CD4-positive, alpha-beta T cell treated with Interleukin-6 at 100 ng/mL for 8 hours (primary cell): Measurements from ENCODE around the gene YWHAQ.

Source experiments
- DNase-seq: peaks from one replicate; pipeline ENCODE4 v3.0.0-alpha.2; 2020; ENCODE audit warnings: mixed read lengths, low spot score

YWHAQ gene

DNA sequence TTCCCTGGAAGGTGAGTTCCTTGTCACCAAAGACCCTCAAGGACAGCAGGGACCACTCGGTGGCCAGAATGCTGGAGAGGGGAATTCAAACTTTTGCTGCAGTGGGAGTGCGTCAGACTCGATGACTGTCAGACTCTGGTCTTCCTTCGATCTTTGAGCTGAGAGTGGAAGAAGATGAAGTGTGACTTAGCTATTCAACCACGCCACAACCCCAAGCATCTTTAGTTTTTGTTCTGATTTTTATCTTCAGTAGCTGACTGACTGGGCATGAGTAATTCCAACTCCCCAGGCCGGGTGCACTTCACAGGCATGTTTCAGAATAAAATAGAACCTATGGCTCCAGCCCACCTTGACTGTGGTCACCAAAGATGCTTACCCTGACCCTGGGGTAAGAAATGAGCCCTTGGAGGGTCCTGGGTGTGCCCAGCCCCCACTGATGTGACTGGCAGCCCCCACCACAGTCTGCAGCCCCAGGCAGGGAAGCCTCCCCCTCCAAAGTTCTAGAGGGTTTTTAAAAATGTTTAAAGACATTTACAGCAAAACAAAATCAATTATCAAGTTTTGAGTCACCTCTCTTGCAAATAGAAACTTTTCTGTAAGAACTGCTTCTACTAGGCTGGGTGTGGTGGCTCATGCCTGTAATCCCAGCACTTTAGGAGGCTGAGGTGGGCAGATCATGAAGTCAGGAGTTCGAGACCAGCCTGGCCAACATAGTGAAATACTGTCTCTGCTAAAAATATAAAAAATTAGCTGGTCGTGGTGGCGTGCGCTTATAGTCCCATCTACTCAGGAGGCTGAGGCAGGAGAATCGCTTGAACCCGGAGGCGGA lies 24.9 kb upstream of the YWHAQ start:
- DNase-seq: peak; percentile 19

DNA sequence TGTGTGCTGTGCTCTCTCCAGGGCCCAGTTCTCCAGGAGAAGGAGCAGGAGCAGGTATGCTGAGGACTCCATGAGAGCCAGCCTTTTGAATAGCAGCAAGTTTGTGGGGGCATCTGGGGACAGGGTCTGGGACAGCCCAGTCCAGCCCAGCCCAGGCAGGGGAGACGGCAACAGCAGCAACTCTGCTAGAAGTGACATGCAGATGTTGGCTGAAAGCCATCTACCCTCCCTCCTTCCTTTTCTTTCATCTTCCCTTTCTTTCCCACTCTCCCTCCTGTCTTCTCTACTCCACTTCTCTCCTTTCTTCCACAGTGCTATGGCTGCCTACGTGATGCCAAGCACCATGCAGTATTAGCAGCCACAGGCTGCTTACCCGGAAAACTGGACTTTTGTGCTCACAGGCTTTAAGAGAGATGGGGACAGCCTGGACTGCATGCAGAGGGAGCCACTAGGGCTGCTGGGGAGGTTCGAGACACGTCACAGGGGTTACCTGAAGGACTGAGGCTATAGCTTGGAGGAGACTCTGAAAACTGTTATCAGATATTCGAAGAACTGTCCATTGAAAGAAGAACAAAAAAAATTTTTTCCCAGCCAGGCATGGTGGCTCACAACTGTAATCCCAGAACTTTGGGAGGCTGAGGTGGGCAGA lies 23.8 kb upstream of the YWHAQ start:
- no peak for DNase-seq

DNA sequence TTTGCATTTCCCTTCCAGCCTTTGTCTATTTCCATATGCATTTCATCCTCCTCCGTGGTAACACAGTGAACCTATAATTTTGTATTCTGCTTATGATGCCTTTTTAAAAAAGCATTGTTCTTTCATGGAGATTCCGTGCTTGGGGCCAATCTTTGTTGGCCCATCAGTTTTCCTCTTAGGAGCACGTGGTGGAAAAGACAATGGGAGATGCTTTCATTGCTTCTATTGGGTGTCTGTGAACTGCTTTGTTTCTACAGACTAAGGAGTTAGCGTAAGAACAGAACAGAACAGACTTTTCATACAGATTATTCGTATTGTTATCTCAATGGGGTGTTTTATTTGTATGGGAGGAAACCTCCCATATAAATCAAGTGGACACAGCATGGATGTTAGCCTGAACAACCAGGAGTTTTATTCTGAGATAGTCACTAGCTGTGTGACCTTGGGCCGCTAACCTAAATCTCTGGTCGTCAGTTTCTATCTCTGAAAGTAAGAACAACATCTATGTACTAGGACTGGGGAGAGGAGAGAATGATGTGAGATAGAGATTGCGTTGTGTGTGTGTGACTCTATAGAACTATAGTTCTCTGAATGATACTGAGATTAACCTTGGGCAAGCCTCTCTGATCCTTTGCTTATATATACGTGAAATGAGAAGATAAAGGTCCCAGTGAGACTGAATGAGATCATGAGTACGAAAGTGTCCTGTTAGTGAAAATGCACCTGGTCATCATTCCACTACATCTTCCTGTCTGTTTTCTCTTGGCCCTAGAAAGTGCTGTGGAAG lies 22.9 kb upstream of the YWHAQ start:
- DNase-seq: no peak

DNA sequence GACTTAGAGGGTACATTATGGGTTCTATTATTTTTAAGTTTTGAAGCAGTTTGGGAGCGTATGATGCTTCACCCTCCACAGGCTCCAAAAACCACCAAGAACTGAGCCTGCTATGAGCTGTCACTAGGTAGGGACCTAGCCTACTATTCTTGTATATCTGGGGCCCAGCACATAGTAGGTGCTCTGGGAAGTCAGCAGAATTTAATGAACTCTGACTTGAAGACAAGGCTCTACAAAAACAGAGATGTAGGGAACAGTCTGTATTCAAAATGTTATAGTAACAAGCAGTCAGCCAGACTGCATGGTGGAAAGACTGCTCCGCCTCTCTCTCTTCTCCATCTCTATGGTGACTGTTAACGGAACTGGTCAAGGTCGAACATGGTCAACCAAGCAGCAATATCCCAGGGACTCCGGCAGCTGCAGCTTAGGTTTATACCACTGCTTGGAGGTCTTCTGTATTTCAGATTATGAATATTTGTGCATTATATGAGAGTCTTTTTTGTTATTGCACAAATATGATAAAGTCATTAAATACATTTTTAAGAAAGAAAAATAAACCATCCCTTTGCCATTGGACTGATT lies 22.2 kb upstream of the YWHAQ start:
- no peak for DNase-seq

DNA sequence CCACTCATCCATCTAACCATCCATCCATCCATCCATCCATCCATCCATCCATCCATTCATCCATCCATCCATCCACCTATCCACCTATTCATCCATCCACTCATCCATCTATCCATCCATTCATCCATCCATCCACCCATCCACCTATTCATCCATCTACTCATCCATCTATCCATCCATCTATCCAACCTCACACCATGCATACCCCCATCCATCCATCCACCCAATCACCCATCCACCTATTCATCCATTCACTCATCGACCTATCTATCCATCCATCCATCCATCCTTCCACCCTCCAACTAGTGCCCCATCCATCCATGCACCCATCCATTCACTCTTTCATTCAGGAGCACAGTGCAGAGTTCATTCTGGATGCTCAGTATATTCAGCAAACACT lies 21.5 kb upstream of the YWHAQ start:
- no peak for DNase-seq

DNA sequence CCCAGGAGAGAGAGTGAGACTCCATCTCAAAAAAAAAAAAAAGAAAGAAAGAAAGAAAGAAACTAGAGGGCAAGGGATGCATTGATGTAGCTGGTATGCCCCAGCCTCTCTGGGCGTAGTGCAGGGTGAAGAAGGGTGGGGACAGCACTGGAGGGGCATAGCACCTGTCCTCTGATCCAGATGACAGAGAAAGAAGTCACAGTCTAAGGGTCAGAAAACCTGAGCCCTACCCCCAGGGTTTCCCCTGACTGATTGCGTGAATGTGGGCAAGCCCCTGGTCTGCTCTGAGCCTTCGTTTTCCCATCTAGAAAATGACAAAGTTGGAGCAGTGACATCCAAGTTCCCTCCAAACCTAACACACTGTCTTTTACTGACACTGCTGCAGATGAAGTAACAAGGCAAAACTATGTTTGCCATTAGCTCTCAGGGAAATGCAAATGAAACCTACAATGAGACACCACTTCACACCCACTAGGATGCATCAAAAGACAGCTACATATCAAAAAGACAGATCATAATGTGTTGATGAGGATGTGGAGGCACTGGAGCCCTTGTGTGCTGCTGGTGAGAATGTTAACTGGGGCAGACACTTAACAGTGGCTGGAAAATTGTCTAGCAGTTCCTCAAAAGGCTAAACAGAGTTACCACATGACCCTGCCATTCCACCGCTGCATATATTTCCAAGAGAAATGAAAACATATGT lies 19.5 kb upstream of the YWHAQ start:
- DNase-seq: no peak

DNA sequence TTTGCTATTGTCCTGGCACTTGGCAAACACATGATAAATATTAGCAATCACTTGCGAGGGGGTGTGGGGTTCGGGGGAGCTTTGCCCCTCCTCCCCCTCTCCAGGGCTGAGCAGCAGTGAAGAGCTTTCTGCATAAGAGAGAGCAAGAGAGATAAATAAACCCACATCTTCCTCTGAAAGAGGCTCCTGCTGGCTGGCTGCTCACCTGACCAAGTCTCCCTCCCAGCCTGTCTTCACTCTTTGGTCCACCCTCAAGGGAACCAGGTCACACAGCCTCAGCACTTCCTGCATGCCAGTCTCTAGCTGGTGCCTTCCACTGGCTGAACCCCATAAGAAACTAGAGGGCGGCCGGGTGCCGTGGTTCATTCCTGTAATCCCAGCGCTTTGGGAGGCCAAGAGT lies 18.5 kb upstream of the YWHAQ start:
- DNase-seq: no peak

DNA sequence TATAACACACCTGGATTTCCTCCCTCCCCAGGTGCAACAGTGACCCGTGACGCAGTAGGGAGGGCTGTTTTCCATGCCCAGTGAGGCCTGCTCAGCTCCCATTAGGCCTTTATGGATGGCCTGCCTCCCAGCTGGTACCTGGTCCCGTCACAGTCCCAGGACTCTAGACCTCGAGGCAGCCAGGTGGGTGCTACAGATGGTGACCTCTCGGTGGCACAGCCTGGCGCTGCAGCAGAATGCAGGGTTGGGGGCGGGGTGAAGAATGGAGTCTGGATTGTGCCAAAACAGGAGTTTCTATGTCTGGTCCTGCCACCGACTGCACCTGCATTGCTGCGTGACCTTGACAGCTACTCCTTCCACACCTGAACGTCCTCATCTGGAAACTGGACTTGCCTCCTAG lies 18.0 kb upstream of the YWHAQ start:
- no peak for DNase-seq

DNA sequence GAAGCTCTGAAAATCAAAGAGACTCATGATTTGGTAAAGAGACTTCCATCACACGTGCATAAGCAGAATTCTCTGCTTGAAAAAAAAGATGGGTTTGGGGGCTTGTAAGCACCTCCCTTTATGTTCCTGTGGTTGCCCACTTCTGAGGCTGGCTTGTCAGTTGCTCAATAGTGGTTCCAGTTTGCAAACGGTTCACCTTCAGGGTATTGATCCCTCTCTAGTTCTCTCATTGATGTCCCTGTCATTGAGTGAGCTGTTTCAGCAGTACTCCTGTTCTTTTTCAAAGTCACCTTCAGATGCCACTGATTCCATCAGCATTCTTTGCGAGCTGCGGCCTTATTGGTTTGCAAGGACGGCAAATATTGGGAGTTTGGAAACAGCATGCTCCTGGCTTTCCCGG lies 17.1 kb upstream of the YWHAQ start:
- DNase-seq: no peak

DNA sequence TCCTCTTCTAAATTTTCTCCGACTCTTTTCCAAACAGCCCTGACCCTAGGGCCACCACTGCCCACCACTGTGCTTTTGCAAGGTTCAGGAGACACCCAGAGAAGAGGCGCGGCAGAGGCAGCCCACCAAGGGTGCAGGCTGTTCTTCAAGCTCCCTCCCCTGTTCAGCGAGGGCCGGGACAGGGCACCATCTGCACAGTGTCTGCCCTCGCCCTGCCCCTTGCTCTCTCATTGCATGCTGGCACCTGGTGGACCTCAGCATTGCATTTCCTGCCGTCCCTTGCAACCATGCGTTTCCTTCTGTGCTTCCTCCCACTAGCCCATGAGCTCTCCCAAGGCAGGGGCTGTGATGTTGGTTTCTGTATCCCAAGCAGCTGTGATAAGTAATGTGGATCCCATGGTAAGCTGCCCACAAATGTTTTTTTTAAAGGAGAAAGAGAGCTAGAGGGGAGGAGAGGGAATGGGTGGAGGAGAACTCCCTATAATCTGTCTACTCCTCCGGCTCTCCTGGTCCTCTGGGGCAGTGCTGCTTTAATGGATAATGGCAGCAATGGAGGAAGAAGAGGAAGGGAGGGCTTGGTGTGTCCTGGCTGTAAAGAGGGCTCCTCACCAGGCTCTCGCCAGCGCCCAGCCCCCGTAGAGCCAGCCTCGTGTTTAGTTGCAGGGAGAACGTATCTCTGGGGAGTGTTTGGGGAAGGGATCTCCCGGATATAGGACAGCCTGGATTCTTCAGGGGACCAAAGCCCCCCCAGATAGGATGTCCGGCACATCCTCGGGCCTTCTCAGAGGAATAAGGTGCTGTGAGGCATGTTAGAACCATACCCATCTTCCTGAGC lies 15.6 kb upstream of the YWHAQ start:
- no peak for DNase-seq

DNA sequence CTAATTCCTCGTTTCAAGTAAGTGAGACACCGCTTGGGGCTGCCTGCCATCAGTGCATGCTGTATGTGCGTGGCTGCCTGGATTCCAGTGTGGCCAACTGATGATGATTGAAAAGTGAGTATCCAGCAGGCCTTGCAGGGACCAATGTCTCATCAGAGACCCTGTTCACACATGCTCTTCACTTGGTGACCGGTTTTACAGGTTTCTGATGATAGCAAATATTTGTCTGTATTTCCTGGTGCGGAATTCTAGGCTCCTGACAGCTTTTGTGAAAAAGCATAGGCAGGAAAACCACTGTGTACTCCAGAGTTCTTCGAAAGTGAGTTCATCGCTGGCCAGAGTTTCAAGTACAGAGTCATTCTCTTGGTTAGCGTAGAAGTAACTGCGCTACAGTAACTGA lies 13.8 kb upstream of the YWHAQ start:
- no peak for DNase-seq

DNA sequence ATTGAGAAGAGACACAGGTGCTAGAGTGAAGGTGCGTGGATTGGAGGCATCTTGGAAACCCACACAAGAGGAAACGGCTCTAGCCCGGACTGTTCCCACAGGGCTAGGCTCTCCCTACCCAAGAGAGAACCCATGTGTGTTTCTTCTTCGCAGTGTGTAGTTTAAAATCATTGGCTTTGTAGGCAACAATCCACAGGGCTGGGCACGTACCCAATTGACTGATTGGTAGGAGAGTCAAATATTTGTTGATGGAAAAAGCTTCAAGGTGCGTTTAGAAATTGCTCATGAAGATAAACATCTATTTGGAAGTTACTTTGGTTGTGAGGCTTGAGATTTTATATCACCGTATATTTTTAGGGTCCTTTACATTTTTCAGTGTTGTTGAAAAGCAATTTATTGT lies 13.2 kb upstream of the YWHAQ start:
- DNase-seq: no peak

DNA sequence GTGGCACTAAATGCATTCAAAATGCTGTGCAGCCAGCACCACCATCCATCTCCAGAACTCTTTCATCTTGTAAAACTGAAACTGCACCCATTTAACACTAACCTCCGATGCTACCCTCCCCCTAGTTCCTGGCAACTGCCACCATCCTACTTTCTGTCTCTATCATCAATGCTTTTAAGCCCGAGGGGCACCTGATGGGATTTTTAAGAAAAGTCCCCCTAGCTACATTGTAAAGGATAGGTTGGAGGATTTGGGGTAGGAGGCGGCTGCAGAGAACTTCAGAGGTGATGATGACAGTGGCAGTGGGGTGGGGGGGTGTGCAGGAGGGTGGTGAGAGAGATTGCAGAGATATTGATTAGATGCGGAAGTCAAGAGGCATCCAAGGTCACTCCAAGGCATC lies 10.8 kb upstream of the YWHAQ start:
- DNase-seq: no peak

DNA sequence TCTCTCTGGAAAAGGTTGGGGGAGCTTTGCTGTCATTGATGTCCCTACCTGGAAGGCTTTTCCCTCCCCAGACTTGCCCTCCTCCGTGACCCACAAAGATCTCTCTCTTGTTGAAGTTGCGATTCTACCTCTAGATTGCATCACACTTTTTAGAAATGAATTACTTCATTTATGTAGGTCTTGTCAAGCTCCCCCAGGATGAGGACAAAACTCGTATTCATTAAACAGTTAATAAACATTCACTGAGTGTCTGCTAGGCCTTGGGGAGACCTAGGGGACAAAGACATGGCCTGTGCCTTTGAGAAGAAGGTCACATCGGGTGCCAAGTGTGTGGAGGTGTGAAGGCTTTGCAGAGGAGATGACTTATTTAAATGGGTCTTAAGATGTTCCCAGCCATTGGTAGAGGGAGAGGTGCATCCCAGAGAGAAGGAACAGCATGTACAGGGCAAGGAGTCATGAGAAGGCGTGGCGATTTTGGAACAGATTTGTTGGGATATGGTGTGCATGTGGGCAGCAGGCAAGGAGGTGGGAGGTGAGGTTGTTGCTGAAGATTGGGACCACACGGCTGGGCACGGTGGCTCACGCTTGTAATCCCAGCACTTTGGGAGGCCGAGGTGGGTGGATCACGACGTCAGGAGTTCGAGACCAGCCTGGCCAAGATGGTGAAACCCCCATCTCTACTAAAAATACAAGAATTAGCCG lies 9.8 kb upstream of the YWHAQ start:
- DNase-seq: no peak

DNA sequence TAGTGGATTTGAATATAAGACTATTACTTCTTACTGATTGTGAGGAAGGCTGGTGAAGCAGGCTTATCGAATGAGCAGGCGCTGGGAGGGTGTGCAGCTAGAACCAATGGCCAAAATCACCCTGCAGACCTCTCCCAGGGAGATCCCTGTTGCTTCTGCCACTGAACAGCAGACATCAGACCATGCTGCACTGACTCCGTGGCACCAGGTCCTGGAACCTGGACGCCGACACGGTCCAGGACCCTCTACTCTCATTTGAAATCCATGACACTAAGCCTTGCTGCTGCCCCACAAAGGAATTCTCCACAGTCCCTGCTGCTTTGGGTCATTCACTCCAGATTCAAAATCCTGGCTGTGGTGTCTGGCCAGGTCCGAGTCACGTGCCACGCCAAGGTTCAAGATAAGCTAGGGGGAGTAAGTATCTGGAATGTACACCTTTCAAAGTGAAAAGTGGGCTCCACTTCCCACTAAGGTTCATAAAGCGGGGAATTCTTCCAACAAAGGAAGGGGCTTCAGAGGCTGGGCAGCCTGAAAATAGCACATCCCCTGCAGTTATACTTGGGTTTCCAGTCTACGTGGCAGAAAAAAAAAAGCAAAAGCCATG lies 9.0 kb upstream of the YWHAQ start:
- DNase-seq: no peak

DNA sequence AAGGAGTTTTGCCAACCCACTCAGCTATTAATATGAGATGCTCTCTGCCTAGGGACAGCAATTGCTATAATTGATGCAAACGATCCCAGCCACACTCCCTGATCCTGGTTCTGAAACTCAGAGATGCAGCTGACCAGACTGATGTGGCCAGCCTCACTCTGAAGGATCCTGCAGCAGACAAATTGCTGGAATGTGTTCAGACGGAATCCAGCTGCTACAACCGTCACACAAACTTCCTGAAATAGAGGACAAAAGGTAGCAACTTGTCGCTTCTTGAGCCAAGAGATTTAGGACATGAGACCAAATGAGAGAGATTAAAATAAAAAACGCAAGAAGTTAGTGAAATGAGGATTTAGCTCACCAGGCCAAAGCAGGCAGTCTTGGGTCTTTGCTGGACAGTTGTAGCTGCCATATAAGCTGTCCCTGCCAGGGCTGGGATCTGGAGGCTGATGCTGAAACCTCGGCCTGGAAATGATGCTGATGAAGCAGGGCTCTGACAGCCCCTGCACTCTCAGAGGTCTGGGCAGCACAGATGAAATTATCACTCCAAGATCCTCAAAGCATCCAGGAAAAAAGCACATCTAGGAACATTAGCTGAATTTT lies 8.3 kb upstream of the YWHAQ start:
- no peak for DNase-seq

DNA sequence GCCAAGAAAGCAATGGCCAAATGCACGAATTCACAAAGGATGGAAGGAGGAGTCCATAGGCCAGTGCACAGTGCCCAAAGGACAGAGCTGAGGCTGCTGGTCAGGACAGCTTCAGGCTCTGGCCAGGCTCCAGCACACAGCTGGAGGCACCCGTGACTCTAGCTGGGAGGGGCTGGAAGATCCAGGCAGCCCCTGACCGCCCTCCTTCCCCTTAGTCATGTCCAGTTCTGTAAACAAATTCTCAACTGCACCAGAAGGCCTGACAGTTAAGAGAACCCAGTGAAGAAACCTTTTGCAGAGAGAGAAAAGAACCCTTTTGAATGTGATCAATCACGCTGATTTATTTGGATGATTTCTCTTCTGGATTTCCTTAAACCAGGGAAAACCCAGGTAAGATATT lies 7.7 kb upstream of the YWHAQ start:
- no peak for DNase-seq

DNA sequence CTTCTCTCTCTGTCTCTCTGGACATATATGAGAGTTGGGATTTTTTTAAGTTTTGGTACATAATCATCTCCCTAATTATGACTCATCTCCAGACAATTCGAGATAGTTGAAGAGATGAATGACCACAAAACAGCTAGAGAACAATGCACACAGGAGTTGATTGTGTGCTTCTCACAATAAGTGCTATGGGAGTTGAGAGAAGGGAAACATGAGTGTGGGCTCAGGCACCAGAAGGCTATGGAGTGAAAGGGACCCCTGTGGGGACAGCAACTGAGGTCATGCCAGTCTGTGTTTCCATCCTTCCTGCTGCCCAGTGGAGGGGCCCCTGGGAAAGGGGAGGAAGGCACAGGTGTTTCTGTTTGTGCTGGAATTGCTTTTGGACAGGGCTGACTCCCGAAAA lies 6.5 kb upstream of the YWHAQ start:
- no peak for DNase-seq

DNA sequence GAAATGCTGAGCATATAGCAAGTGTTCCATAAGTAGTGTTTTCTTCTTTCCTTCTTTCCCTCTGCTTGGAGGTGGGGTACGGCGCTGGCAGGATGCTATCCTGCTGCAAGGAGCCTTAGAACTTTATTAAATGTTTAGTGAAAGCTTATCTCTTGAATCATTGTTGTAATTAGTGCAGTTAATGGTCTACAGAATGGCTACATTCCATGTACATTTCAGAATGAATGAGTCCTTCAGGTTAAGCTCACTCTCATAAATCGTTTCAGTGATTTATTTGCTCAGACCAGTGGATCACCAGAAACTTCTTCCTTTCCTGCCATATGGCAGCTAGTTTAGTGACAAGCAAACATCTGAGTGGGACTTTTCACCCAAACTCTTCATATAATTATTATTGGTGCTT lies 3.3 kb upstream of the YWHAQ start:
- DNase-seq: no peak
